Stimulated activated effector memory CD8-positive, alpha-beta T cell treated with anti-CD3 and anti-CD28 coated beads, Interleukin-12 subunit alpha, Interleukin-12 subunit beta, amount 100 ng/mL, for 72 hours (primary cell): ENCODE data around the gene TBC1D22A.
"Not testable (repeated sequence)": the region's sequence is repeated elsewhere in the genome, so short reads cannot be mapped to it uniquely, and the experiment has no call there.

ENCODE experiments used
- ATAC-seq: fragments of 150-1000 bp; cut with Tn5 transposase; 2 replicates; pipeline ENCODE4 v1.10.0; 2021
- DNase-seq, 2 donors: peaks; one replicate each; pipeline ENCODE4 v3.0.0; 2021 to 2022; ENCODE audit warnings: low spot score in 2 of 2
- H3K27ac Mint-ChIP-seq: one replicate; pipeline ENCODE4 v1.8.0; 2022; ENCODE audit warnings: mild to moderate bottlenecking, mixed read lengths
- H3K36me3 Mint-ChIP-seq: one replicate; pipeline ENCODE4 v1.8.0; 2022; ENCODE audit warnings: mild to moderate bottlenecking, mixed read lengths
- H3K4me1 Mint-ChIP-seq: one replicate; pipeline ENCODE4 v1.8.0; 2022; ENCODE audit warnings: mixed read lengths
- H3K4me3 Mint-ChIP-seq: one replicate; pipeline ENCODE4 v1.8.0; 2022; ENCODE audit warnings: mild to moderate bottlenecking, mixed read lengths
- H3K9me3 Mint-ChIP-seq: one replicate; pipeline ENCODE4 v1.8.0; 2022; ENCODE audit warnings: mixed read lengths

TBC1D22A gene

GRCh38 chr22:47112994-47113852 lies 350.8 kb downstream of the TBC1D22A start:
- Mint-ChIP-seq H3K4me3 (no peak overlapping the region), H3K27ac (peak overlapping the region; percentile 60), H3K9me3 (no peaks in the 10 kb centered on the region), H3K36me3 (peaks cover 38% of the 10 kb centered on the region), H3K4me1 (no peaks in the 10 kb centered on the region)
- no peak for ATAC-seq
- no peak for DNase-seq

DNA sequence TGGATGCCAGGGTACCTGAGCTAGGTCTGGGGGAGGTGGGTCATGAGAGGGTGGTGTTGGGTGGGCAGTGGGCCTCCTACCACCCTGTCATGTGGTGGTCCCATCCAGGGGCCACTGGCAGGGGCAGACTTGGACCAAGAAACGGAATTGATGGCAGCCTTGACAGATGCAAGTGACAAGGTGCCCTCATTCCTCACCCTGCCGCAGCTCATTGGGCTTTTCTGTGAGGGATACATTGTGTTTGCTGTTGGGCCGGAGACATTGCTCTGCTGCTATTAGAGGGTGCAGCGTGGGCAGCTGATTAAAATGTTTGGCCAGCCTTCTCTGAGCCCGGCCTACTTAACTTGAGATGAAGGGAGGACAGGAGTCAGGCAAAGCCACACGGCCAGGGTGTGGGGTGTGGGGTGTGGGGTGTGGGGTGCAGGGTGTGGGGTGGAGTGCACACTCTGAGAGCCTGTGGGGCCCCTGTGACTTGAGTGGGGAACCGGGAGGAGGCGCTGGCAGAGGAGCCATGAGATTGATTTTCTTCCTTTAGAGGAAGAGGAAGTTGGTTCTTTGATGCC lies 351.5 kb downstream of the TBC1D22A start:
- Mint-ChIP-seq H3K4me3 (no peak overlapping the region), H3K36me3 (peaks cover 38% of the 10 kb centered on the region), H3K9me3 (no peaks in the 10 kb centered on the region), H3K27ac (peak overlapping the region; percentile 60), H3K4me1 (no peaks in the 10 kb centered on the region)
- no peak for ATAC-seq
- DNase-seq, result no peak

- Mint-ChIP-seq H3K27ac (peak overlapping the region; percentile 60), H3K9me3 (no peaks in the 10 kb centered on the region), H3K36me3 (peaks cover 34% of the 10 kb centered on the region)
Observed at GRCh38 chr22:47114813-47115517, 352.5 kb downstream of the TBC1D22A start.

GRCh38 chr22:47115518-47115890 lies 353.1 kb downstream of the TBC1D22A start:
- Mint-ChIP-seq H3K4me3 (no peak overlapping the region), H3K4me1 (no peaks in the 10 kb centered on the region), H3K36me3 (peaks cover 31% of the 10 kb centered on the region), H3K9me3 (no peaks in the 10 kb centered on the region), H3K27ac (no peak overlapping the region)
- no peak for ATAC-seq
- no peak for DNase-seq

More at GRCh38 chr22:47114813-47115517, 352.5 kb downstream of the TBC1D22A start:
- Mint-ChIP-seq H3K4me1 (no peaks in the 10 kb centered on the region), H3K4me3 (no peak overlapping the region)
- DNase-seq (no peak), ATAC-seq (no peak)

DNA sequence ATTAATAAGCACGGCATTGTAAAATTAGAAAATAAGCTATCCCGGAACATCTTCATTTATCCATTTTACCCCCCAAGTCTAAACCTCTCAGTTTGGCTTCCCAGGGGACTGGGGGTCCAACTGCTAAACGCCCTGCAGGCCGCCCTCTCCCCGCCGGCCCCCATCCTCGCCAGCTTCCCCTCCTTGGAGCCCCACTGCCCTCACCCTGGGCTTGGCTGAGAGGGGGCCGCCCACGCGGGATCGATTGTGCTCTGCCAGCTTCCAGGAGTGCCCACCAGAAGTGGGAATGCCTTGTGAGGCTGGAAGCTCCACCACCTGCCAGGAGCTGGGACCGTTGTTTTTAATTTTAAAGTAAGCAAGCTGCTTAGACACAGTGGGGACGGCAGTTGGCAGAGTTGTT lies 353.5 kb downstream of the TBC1D22A start:
- peaks cover 31% of the 10 kb centered on the region for H3K36me3 Mint-ChIP-seq
- no peak overlapping the region for H3K27ac Mint-ChIP-seq
- H3K4me3 Mint-ChIP-seq, result no peak overlapping the region
- no peak for DNase-seq
- no peak for ATAC-seq
- no peaks in the 10 kb centered on the region for H3K9me3 Mint-ChIP-seq
- H3K4me1 Mint-ChIP-seq, result no peaks in the 10 kb centered on the region

DNA sequence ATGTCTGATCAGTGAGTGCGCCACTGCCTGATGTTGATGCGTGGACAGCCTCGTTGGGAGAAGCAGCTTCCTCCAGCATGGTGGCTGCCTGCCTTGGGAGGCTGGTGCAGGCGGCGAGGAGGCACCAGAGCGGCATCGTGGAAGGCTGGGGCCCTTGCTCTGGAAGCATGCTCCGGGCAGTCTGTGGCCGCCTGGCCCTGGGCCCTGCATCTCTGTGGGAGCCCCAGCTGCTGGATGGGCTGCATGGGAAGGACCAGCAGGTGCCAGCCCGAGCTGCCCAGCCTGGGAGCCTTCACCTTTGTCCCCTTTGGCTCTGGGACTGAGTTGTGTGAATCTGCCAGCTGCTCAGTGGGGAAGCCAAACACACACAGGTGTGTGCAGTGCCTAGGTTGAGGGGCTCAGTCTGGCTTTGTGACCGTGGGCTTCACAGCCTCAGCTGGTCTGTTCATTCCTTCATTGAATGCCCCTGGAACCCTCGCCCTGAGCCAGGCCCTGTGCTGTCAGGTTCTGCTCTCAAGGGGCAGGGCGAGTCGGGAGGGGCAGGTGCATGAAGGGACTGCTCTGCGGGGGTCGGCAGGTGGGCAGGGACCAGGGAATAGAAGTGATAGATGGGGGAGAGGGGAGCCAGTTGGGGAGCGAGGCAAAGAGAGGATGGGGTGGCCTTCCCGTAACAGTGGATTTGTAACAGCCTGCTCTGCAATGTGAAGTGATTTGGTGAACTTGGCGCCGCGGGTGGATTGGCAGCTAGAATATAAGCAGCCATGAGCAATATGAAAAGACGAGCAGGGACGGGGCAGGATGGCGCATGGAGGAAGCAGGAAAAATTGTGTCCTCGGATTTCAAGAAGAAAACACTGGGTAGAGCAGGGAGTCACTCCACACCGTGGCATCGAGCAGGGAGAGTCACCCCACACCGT lies 354.2 kb downstream of the TBC1D22A start:
- DNase-seq, result no peak
- Mint-ChIP-seq H3K27ac (peak overlapping the region; percentile 27), H3K9me3 (no peaks in the 10 kb centered on the region), H3K36me3 (peaks cover 26% of the 10 kb centered on the region), H3K4me1 (no peaks in the 10 kb centered on the region), H3K4me3 (no peak overlapping the region)
- ATAC-seq, result no peak

DNA sequence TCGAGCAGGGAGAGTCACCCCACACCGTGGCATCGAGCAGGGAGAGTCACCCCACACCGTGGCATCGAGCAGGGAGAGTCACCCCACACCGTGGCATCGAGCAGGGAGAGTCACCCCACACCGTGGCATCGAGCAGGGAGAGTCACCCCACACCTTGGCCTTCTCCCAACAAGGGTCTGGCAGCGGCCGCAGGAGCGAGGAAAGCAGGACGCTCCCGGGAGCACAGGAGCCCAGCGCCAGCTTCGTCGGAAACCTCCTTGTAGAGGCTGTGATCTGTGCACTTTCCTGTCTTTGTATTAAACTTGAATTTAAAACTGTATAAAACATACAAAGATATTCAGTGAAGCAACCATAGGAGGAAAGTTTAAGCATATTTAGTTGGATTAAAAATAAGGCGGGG lies 355.0 kb downstream of the TBC1D22A start:
- ATAC-seq, H3K9me3 Mint-ChIP-seq, H3K4me1 Mint-ChIP-seq, H3K4me3 Mint-ChIP-seq, DNase-seq: not testable (repeated sequence)
- H3K36me3 Mint-ChIP-seq, result peaks cover 24% of the 10 kb centered on the region
- peak overlapping the region; percentile 27 for H3K27ac Mint-ChIP-seq

DNA sequence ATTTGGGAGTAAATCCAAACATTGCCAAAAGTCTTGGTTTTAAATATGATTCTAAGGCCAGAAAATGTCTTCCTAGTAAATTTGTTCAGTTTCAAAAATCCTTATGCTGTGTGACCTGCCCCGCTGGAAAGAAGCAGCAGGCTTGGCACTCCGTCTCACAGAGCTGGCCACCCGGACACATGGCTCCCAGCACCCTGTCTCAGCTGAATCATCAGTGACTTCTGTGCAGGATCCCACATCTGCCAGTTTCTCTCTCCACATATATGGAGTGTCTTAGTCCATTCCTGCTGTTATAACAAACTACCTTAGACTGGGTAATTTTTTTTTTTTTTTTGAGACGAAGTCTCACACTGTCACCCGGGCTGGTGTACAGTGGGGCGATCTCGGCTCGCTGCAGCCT lies 356.7 kb downstream of the TBC1D22A start:
- Mint-ChIP-seq H3K36me3 (peaks cover 21% of the 10 kb centered on the region), H3K9me3 (no peaks in the 10 kb centered on the region), H3K27ac (no peak overlapping the region), H3K4me3 (no peak overlapping the region), H3K4me1 (peaks cover 9% of the 10 kb centered on the region)
- ATAC-seq (no peak), DNase-seq (no peak)

DNA sequence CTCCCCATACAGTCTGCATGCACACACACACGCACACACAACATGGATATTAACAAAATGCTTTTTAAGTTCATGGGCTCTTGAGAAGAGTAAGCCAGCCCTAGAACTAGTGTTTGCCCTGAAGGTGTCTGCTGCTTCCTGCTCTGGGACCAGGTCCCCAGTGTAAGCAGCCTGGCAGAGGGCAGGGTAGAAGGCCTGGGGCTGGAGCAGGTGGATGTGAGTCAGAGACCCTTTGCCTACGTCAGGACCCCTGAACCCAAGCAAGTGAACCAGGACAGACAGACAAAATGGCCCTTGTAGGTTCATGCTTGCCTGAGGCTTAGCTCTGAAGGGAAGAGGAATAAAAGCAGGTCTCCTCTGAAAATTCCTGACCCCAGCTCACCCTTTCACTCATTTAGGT lies 357.9 kb downstream of the TBC1D22A start:
- no peak for ATAC-seq
- Mint-ChIP-seq H3K9me3 (no peaks in the 10 kb centered on the region), H3K4me3 (no peak overlapping the region), H3K4me1 (peaks cover 11% of the 10 kb centered on the region), H3K36me3 (peaks cover 18% of the 10 kb centered on the region), H3K27ac (no peak overlapping the region)
- DNase-seq, result no peak

- ATAC-seq (no peak), DNase-seq (no peak)
- Mint-ChIP-seq H3K4me3 (no peak overlapping the region), H3K4me1 (peaks cover 17% of the 10 kb centered on the region), H3K9me3 (no peaks in the 10 kb centered on the region), H3K36me3 (peaks cover 11% of the 10 kb centered on the region), H3K27ac (no peak overlapping the region)
Observed at GRCh38 chr22:47121791-47122190, 359.3 kb downstream of the TBC1D22A start.

DNA sequence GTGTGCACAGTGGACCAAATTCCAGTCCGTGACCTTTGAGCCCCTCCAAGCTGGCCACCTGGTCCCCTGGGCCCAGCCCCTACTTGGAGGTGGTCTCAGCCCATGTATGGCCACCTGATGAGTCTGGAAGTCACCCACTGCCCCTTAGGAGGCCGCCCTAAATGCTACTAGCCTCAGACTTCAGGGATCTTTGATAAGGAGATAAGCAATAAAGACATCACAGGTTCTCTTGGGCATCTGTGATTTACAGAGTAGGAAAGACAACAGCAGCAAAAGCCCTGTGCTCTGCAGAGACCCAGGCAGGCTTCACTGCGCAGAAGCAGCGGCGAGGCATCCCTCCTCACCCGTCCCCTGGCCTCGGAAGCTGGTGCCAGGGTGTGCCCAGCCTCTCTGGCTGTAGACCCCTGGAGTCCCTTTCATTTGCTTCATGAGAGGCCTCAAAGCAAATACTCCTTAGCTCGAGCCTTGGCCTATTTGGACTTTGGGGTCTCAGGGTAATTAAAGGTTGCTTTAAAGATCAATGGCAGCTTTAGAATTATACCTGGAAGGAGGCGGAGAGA lies 360.1 kb downstream of the TBC1D22A start:
- Mint-ChIP-seq H3K4me3 (no peak overlapping the region), H3K4me1 (peaks cover 18% of the 10 kb centered on the region), H3K9me3 (no peaks in the 10 kb centered on the region), H3K27ac (no peak overlapping the region), H3K36me3 (peaks cover 7% of the 10 kb centered on the region)
- no peak for DNase-seq
- ATAC-seq, result no peak

GRCh38 chr22:47123006-47123826 lies 360.8 kb downstream of the TBC1D22A start:
- DNase-seq (no peak), ATAC-seq (no peak)
- peaks cover 18% of the 10 kb centered on the region for H3K4me1 Mint-ChIP-seq
- H3K4me3 Mint-ChIP-seq, result no peak overlapping the region
- no peaks in the 10 kb centered on the region for H3K9me3 Mint-ChIP-seq
- H3K36me3 Mint-ChIP-seq, result peaks cover 7% of the 10 kb centered on the region
- peak overlapping the region; percentile 90 for H3K27ac Mint-ChIP-seq

DNA sequence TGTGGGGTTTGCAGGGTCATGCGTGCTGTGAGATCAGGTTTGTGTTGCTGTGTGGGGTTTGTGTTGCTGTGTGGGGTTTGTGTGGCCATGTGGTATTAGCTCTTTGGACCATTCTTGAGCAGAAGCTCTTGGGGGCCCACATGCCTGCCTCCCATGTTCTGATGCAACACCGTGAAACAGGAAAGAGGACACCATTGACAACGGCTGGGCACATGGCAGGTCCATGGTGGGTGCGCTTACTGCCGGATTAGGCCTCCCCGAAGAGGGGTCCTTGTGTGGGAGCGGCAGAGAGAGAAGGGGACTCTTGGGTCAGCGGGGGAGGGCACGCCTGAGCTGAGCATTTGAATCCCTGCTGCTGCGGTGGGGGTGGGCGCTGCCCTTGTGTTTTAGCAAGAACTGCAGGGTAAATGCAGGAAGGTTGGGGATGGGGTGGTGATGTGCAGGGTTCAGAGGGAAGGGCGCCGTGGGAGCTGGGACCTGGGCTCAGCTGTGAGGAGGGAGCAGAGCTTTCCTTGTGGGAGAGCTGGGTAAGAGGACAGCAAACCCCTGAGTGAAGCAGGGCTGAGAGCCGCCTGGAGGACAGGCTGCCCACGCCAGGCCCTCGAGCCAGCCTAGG lies 361.5 kb downstream of the TBC1D22A start:
- ATAC-seq, result no peak
- H3K36me3 Mint-ChIP-seq, result peaks cover 7% of the 10 kb centered on the region

DNA sequence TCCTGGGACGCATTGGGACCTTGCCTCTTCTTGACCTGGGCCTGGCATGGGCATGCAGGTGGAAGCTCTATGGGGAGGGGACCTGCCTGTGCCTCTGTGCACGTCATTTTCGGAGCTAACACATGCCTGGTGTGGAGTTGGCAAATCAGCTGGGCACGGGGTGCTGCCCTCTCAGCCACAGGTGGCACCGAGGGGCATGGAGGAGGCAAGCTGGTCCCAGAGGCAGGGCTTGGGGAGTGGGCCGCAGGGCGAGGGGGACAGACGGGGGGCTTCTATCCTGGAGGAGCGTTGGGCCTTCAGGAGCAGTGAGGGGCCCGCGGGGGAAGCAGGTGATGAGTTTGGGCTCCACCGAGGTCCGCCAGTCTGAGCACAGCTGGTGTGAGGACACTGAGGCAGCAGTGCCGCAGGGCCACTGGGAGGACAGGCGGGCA lies 362.0 kb downstream of the TBC1D22A start:
- DNase-seq (no peak), ATAC-seq (no peak)
- no peaks in the 10 kb centered on the region for H3K9me3 Mint-ChIP-seq
- no peak overlapping the region for H3K4me3 Mint-ChIP-seq
- H3K27ac Mint-ChIP-seq, result peak overlapping the region; percentile 90
- H3K4me1 Mint-ChIP-seq, result peaks cover 18% of the 10 kb centered on the region
- H3K36me3 Mint-ChIP-seq, result peaks cover 7% of the 10 kb centered on the region

More for the DNA sequence above, 361.5 kb downstream of the TBC1D22A start:
- H3K4me3 Mint-ChIP-seq, result no peak overlapping the region
- peaks cover 18% of the 10 kb centered on the region for H3K4me1 Mint-ChIP-seq
- no peaks in the 10 kb centered on the region for H3K9me3 Mint-ChIP-seq
- peak overlapping the region; percentile 90 for H3K27ac Mint-ChIP-seq
- DNase-seq, result no peak
